Thoracic aorta (tissue), 2 donors: Measurements from ENCODE around the gene PCDH9. TPM values are rescaled to one million over a fixed set of nuclear protein-coding genes. Genes with fewer than 3 reads are reported as not detected.

Experiments used
- ATAC-seq: fragments of 150-250 bp; one replicate; pipeline ENCODE4 v1.8.0; 2017; ENCODE audit warnings: low read depth; ENCODE audit not compliant: insufficient number of reproducible peaks, low FRiP score
- DNase-seq: peaks from one replicate; pipeline ENCODE4 v3.0.0-alpha.2; 2020; ENCODE audit warnings: low spot score
- H3K27ac ChIP-seq, 2 donors: fragments of 200-600 bp; sonication (generic); 1 replicate in 1 of 2; 2 replicates in 1 of 2; pipeline ENCODE4 v1.5.1; 2016; ENCODE audit warnings: mild to moderate bottlenecking in 2 of 2, moderate library complexity in 2 of 2
- H3K27me3 ChIP-seq: fragments of 200-600 bp; sonication (generic); replicated peaks from 2 replicates; pipeline ENCODE4 v1.6.0; 2016; ENCODE audit warnings: mild to moderate bottlenecking; ENCODE audit not compliant: insufficient read depth
- H3K36me3 ChIP-seq: fragments of 200-600 bp; sonication (generic); one replicate; pipeline ENCODE4 v1.5.1; 2016
- H3K4me1 ChIP-seq, 2 donors: fragments of 200-600 bp; sonication (generic); 1 replicate in 1 of 2; 2 replicates in 1 of 2; pipeline versions ENCODE4 v1.5.1 to v1.6.0; 2016; ENCODE audit warnings: low read depth in 2 of 2, mild to moderate bottlenecking in 1 of 2; ENCODE audit not compliant: control insufficient read depth in 1 of 2
- H3K4me3 ChIP-seq: fragments of 200-600 bp; sonication (generic); 2 replicates; pipeline ENCODE4 v1.5.1; 2016; ENCODE audit warnings: mild to moderate bottlenecking
- H3K9me3 ChIP-seq: fragments of 200-600 bp; sonication (generic); 2 replicates; pipeline ENCODE4 v1.5.1; 2016
- CTCF ChIP-seq: fragments of 200-600 bp; sonication (generic); IDR thresholded peaks from one replicate; pipeline ENCODE4 v1.5.1; 2019; ENCODE audit warnings: antibody characterized with exemption
- total RNA-seq, 2 donors: library from RNA; depleted of rRNA; stranded (reverse); fragments of >200 nt; gene quantifications; one replicate each; pipeline versions ENCODE4 v1.1.0 to v1.2.3, GENCODE V29; 2016

PCDH9 gene
- total RNA-seq, 2 donors from 2014 or later = 12.3 to 15.3 TPM

GRCh38 chr13:67094078-67094477, 136.1 kb downstream of the PCDH9 start:
- no peak overlapping the region for H3K27ac ChIP-seq
- H3K4me3 ChIP-seq = no peak overlapping the region
- TF ChIP-seq CTCF = no peak
- H3K9me3 ChIP-seq = no peaks in the 10 kb centered on the region
- H3K36me3 ChIP-seq = no peaks in the 10 kb centered on the region
- H3K4me1 ChIP-seq = peaks cover 3 to 8% of the 10 kb centered on the region in 2 donors
- no peak for DNase-seq
- H3K27me3 ChIP-seq = no peaks in the 10 kb centered on the region
- ATAC-seq = no peak

DNA sequence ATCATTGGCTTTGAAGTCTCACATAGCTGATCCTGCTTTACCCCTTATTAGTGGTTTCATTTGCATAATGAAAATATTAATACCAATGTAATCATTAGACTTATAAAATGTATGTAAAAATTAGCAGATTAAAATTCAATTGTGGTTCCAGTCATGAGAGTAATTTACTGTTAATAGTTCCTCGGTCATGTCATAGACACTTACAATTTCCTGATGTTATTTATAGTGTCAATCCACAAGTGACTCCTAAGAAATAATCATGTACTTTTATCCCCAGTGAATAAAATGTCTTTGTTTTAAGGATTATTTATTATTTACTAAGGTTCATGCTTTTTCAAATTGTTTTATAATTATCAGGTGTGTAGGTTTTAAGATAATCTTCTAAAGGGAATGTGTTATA, 138.5 kb downstream of the PCDH9 start:
- no peak overlapping the region for H3K27ac ChIP-seq
- no peak for TF ChIP-seq CTCF
- DNase-seq (no peak), ATAC-seq (no peak)
- no peaks in the 10 kb centered on the region for H3K9me3 ChIP-seq
- no peak overlapping the region for H3K4me3 ChIP-seq
- H3K4me1 ChIP-seq = peaks cover 3 to 8% of the 10 kb centered on the region in 2 donors
- no peaks in the 10 kb centered on the region for H3K36me3 ChIP-seq
- no peaks in the 10 kb centered on the region for H3K27me3 ChIP-seq

DNA sequence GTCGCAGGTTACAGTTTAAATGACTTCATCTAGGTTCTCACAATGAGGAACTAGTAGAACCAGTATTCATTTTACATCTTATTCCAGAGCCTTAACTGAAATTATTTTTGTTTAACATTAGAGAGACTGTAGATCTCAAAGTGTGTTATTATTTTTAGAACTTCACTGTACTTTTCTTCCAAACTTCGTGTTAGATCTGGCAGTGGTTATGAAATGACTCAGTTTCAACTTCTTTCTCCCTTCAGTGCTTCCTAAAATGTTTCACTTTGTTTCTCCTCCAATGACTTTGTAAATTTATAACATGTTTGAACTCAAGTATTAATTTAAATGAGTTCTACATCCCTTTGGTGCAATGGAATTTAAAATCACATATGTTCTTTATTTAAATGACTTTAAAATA, 139.3 kb downstream of the PCDH9 start:
- Histone ChIP-seq H3K4me3 (no peak overlapping the region), H3K4me1 (peaks cover 3 to 8% of the 10 kb centered on the region in 2 donors), H3K27me3 (no peaks in the 10 kb centered on the region), H3K27ac (no peak overlapping the region), H3K36me3 (no peaks in the 10 kb centered on the region), H3K9me3 (no peaks in the 10 kb centered on the region)
- no peak for TF ChIP-seq CTCF
- DNase-seq (no peak), ATAC-seq (no peak)

DNA sequence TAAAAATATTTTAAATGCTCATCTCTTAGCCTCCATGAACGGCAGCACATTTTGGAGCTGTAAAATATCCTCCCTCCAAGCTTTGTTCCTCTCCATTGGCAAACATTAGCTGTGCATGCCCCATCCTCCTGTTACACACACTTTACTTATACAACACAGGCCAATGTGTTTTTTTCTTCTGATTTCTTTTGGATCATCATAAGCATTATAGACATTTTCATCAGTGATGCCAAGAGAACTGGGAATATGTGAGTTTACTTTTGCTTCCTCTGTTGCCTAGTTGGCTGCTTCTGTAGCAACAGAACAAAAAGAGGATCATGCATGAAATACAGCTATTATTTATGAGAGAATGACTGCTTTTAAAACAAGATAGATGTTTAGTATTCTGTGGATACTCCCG, 142.6 kb downstream of the PCDH9 start:
- H3K4me1 ChIP-seq = peaks cover 3 to 8% of the 10 kb centered on the region in 2 donors
- no peak for ATAC-seq
- H3K9me3 ChIP-seq = no peaks in the 10 kb centered on the region
- DNase-seq = no peak
- H3K4me3 ChIP-seq = no peak overlapping the region
- no peaks in the 10 kb centered on the region for H3K27me3 ChIP-seq
- no peak overlapping the region for H3K27ac ChIP-seq
- TF ChIP-seq CTCF = no peak
- no peaks in the 10 kb centered on the region for H3K36me3 ChIP-seq

- no peak for TF ChIP-seq CTCF
- no peak for DNase-seq
- Histone ChIP-seq H3K27ac (no peak overlapping the region), H3K9me3 (no peaks in the 10 kb centered on the region), H3K4me3 (no peak overlapping the region), H3K36me3 (no peaks in the 10 kb centered on the region), H3K27me3 (no peaks in the 10 kb centered on the region), H3K4me1 (peaks cover under 1 to 5% of the 10 kb centered on the region in 2 donors)
- ATAC-seq = no peak
Measured at GRCh38 chr13:67086260-67086659, 143.9 kb downstream of the PCDH9 start.
